ENCODE data around the gene CP.

DNA sequence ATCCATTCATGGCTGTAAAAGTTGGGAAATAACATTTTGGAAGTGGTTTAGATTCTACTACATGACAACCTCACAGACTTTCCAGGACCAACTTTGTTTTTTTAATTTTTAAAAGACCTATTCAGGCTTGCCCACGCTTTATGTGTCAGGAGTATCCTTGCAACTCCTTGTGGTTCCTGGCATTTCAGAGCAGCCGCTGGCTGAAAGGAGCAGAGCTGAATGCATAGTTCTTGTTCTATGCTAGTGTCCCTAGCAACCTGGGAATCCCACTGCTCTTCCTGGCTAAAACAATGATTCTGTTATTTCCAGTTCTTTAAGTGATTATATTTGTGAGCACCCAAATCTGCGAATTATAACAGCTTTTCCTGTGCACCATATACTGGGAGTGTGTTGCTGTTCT is 34.9 kb downstream of the CP start:
- TF ChIP-seq, protein P1, sequence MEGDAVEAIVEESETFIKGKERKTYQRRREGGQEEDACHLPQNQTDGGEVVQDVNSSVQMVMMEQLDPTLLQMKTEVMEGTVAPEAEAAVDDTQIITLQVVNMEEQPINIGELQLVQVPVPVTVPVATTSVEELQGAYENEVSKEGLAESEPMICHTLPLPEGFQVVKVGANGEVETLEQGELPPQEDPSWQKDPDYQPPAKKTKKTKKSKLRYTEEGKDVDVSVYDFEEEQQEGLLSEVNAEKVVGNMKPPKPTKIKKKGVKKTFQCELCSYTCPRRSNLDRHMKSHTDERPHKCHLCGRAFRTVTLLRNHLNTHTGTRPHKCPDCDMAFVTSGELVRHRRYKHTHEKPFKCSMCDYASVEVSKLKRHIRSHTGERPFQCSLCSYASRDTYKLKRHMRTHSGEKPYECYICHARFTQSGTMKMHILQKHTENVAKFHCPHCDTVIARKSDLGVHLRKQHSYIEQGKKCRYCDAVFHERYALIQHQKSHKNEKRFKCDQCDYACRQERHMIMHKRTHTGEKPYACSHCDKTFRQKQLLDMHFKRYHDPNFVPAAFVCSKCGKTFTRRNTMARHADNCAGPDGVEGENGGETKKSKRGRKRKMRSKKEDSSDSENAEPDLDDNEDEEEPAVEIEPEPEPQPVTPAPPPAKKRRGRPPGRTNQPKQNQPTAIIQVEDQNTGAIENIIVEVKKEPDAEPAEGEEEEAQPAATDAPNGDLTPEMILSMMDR (optimal IDR thresholded peaks at IDR 0.05 in 1 of 3, IDR thresholded peaks at IDR 0.05 in 1 of 3, conservative IDR thresholded peaks at IDR 0.05 in 1 of 3; ENCODE audit: extremely low read depth in 1 of 3, insufficient read depth in 2 of 3, low read length in 3 of 3) = no peak
- no peak for TF ChIP-seq EZH2 (IDR thresholded peaks at IDR 0.05; ENCODE audit: low read length)

All from keratinocyte (primary cell).